Measurements from ENCODE around the gene DSCAML1. TPM values are rescaled to one million over a fixed set of nuclear protein-coding genes. Genes with fewer than 3 reads are reported as not detected.

Gene DSCAML1
- total RNA-seq, 1 experiment from 2014 or later: 0.15 TPM

- H3K79me1 ChIP-seq (ENCODE audit: insufficient read depth, low read depth, low read length, poor library complexity, severe bottlenecking): no peaks in the 10 kb centered on the region
- Mint-ChIP-seq H3K36me3 (ENCODE audit: insufficient read depth in 1 of 3, low read depth in 3 of 3) (no peaks in the 10 kb centered on the region), H3K4me3 (no peak overlapping the region), H3K27ac (peak overlapping the region in 1 of 3 experiments; percentile 28; a peak in 1 of 7 replicates), H3K4me1 (peaks cover 29 to 41% of the 10 kb centered on the region in 2 experiments), H3K27me3 (ENCODE audit: low read depth) (no peaks in the 10 kb centered on the region), H3K9me3 (no peaks in the 10 kb centered on the region)
- H3K27me3 ChIP-seq (ENCODE audit: insufficient read depth, low read length): no peaks in the 10 kb centered on the region
- no peak overlapping the region for H2BK20ac ChIP-seq (ENCODE audit: low read depth, low read length, poor library complexity, severe bottlenecking)
- no peak overlapping the region for H3K27ac ChIP-seq (ENCODE audit: insufficient read length, low read depth, low read length)
- H2AFZ ChIP-seq (ENCODE audit: low read length): no peak overlapping the region
- no peak overlapping the region for H2AK5ac ChIP-seq (ENCODE audit: insufficient read length, low read length)
- H3K79me2 ChIP-seq (ENCODE audit: insufficient read depth, low read length): no peaks in the 10 kb centered on the region
- no peak for DNase-seq
- no peak overlapping the region for H3K14ac ChIP-seq (ENCODE audit: insufficient read depth, low read length)
- H3K23me2 ChIP-seq (ENCODE audit: insufficient read length, low read depth, low read length, poor library complexity, severe bottlenecking): no peaks in the 10 kb centered on the region
- WGBS (ENCODE audit: extremely low coverage, insufficient read length, low lambda C conversion rate): no CpG with 5 or more reads among the region's 4 CpGs
- H3K4ac ChIP-seq (ENCODE audit: low read depth, low read length): no peak overlapping the region
- H2BK15ac ChIP-seq (ENCODE audit: low read depth, low read length): no peak overlapping the region
- H4K91ac ChIP-seq (ENCODE audit: insufficient read length, low read depth, low read length): no peak overlapping the region
- H3K56ac ChIP-seq (ENCODE audit: insufficient read length, low read depth, low read length): no peak overlapping the region
- no peak overlapping the region for H2BK120ac ChIP-seq (ENCODE audit: low read depth, low read length, poor library complexity, severe bottlenecking)
- H2BK5ac ChIP-seq (ENCODE audit: insufficient read length, low read length): no peak overlapping the region
- H3T11ph ChIP-seq (ENCODE audit: low read length): no peak overlapping the region
- H4K20me1 ChIP-seq (ENCODE audit: control insufficient read depth, insufficient read depth, insufficient read length): no peaks in the 10 kb centered on the region
- H4K8ac ChIP-seq (replicated peaks; ENCODE audit: insufficient read length, low read depth, low read length): no peak overlapping the region
- no peak overlapping the region for H3K18ac ChIP-seq (ENCODE audit: insufficient read length, low read depth, low read length)
- no peak for TF ChIP-seq CTCF (conservative IDR thresholded peaks at IDR 0.05)
- no peak overlapping the region for H3K23ac ChIP-seq (ENCODE audit: insufficient read length, low read depth, low read length)
- peaks cover 11% of the 10 kb centered on the region; the same call in 1 of the 2 replicates for H3K4me1 ChIP-seq (ENCODE audit: insufficient read depth, low read length)
- no peak overlapping the region for H2BK12ac ChIP-seq (ENCODE audit: insufficient read length, low read depth, low read length)
- no peak overlapping the region for H3K4me2 ChIP-seq (ENCODE audit: insufficient read depth, insufficient read length, low read length)
- H3K9ac ChIP-seq (ENCODE audit: extremely low read depth, insufficient read length, low read length): no peak overlapping the region
- no peaks in the 10 kb centered on the region for H3K9me3 ChIP-seq (ENCODE audit: control insufficient read depth, low read depth, low read length)
- H4K5ac ChIP-seq (ENCODE audit: insufficient read length, low read depth, low read length): no peak overlapping the region
These were observed 282.8 kb downstream of the DSCAML1 start for GRCh38 chr11:117514256-117514655.

Measured in H9 (cell line).